HG03064 (cell line): ENCODE data around the gene ZC3H10.
"Not testable (repeated sequence)": the region's sequence is repeated elsewhere in the genome, so short reads cannot be mapped to it uniquely, and the experiment has no call there.

Experiments
- ATAC-seq: cut with Tn5 transposase; IDR thresholded peaks from one replicate; pipeline ENCODE4 v1.9.1; 2021; ENCODE audit warnings: low read depth; ENCODE audit not compliant: unreplicated experiment

Gene ZC3H10, protein sequence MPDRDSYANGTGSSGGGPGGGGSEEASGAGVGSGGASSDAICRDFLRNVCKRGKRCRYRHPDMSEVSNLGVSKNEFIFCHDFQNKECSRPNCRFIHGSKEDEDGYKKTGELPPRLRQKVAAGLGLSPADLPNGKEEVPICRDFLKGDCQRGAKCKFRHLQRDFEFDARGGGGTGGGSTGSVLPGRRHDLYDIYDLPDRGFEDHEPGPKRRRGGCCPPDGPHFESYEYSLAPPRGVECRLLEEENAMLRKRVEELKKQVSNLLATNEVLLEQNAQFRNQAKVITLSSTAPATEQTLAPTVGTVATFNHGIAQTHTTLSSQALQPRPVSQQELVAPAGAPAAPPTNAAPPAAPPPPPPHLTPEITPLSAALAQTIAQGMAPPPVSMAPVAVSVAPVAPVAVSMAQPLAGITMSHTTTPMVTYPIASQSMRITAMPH

DNA sequence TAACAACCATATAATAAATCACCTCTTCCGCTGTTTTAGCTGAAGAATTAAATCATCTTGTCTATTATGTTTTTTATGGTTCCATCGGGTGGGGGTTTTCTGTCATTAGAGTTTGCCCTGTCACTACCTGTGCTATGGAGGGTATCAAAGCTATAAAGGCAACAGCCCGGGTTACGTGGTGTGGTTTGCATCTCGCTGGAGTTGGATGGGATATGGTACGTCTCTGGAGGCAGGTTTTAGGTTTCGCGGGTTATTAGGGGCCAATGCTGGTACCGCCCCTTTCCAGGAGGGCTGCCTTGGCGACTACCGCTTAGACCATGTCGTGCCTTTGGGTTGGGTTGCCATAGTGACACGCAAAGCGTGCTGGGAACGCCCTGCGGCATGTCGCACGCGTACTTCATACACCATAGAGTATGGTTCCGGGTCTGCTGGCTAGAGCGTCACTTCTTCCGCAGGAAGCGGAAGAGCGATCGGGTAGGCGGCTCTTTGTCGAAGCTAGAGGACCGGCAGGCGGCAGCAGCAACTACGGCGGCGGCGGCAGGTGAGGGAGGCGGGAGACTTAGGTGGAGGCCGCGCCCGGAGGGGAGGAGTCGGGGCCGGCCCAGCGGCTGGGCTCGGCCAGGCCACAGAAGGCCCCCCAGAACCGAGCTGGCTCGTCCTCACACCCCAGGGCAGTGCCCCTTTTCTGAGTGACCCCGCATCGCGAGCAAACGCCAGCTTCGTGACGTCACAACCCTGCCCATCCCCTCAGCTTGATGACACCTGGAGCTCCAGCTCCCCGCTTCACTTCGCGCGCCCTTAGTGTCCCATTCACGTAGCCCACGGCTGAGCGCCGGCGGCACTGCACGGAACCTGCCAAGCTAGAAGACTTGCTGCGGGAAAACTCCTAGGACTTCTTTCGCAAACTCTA, at the start of gene ZC3H10:
ZC3H10 (plus strand) TSS at position 489 of the 910 bp plus-strand sequence. CDS start 2,297 bp downstream, outside the sequence.
- peak; percentile 75 for ATAC-seq

DNA sequence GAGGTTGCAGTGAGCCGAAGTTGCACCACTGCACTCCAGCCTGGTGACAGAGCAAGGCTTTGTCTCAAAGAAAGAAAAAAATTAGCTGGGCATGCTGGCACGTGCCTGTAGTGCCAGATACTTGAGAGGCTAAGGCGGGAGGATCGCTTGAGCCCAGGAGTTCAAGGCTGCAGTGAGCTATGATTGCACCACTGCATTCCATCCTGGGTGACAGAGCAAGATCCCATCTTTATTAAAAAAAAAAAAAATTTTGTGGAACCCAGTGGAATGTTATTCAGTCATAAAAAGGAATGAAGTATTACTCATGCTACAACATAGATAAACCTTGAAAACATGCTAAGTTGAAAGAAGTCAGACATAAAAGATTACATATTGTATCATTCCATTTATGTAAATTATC, 46.4 kb upstream of the ZC3H10 start:
- no peak for ATAC-seq

- no peak for ATAC-seq
Observed at GRCh38 chr12:56074396-56074795, 43.7 kb upstream of the ZC3H10 start.

DNA sequence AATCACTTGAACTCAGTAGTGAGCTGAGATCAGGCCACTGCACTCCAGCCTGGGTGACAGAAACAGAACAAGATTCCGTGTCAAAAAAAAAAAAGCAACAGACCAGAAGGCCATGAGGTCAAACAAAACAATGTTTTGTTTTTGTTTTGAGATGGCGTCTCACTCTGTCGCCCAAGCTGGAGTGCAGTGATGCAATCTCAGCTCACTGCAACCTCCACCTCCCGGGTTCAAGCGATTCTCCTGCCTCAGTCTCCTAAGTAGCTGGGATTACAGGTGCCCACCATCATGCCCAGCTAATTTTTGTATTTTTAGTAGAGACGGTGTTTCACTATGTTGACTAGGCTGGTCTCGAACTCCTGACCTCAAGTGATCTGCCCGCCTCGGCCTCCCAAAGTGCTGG, 40.1 kb upstream of the ZC3H10 start:
- ATAC-seq: not testable (repeated sequence)

DNA sequence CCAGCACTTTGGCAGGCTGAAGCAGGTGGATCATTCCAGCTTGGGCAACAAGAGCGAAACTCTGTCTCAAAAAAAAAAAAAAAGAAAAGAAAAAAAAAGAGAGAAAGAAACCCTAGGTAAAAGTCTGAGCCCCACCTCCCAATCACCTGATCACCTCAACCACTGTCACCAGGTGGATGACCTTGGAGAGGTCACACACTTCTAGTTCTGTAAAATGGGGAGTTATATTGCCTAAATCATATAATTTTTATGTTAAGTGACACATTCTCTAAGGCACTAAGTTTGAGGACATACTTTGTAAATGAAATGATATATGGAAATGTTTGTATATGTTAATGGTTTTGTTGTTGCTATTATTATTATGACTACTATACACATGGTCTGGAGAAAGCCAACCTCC, 39.6 kb upstream of the ZC3H10 start:
- ATAC-seq: no peak

DNA sequence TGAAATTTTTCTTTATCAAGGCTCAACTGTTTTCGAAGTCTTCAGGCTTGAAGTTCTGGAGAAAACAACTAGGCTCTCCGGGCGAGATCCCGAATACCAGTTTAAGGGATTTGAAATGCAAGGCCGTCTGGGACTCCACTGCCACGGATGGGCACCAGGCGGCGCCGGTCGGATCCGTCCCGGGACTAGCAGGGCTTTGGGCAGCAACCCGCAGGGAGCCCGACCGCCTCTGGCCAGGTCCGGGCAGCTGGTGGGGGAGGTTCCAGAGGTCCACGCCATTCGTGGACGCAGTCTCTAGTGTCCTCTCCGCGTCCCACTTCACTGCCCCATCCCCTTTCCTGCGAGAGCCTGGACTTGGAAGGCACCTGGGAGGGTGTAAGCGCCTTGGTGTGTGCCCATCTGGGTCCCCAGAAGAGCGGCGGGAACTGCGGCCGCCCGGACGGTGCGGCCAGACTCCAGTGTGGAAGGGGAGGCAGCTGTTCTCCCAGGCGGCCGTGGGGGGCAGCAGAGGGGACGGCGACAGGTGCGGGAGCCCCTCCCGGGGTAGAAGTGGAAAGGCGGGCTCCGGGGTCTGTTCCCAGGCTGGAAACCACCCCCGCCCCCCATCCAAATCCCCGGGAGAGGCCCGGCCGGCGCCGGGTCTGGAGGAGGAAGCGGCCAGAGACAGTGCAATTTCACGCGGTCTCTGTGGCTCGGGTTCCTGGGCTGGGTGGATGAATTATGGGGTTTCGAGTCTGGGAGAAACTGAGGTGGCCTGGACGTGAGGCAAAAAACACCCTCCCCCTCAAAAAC, 38.9 kb upstream of the ZC3H10 start:
- ATAC-seq: no peak

DNA sequence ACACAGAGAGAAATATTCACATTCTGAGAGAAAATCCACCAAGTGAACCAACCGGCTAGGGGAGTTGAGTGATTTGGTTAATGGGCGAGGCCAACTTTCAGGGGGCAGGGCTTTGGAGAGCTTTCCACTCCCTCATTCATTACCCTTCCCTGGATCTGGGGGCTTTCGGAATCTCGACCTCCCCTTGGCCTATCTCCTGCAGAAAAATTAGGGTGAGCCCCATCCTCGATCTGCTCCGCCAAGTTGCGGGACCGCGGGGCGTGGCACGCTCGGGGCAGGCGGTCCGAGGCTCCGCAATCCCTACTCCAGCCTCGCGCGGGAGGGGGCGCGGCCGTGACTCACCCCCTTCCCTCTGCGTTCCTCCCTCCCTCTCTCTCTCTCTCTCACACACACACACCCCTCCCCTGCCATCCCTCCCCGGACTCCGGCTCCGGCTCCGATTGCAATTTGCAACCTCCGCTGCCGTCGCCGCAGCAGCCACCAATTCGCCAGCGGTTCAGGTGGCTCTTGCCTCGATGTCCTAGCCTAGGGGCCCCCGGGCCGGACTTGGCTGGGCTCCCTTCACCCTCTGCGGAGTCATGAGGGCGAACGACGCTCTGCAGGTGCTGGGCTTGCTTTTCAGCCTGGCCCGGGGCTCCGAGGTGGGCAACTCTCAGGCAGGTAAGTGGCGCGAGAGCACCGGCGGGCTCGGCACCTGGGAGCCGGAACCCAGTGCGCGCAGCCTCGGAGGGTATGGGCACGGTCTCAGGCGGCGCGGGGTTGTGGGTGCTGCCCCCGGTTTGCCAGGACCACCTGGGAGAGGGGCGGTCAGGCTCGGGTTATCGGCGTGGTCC, 38.1 kb upstream of the ZC3H10 start, which contains the start of gene ERBB3:
ERBB3 (plus strand) TSS at position 443 of the 833 bp plus-strand sequence; CDS start at position 579, 136 bp downstream.
- ATAC-seq: no peak

DNA sequence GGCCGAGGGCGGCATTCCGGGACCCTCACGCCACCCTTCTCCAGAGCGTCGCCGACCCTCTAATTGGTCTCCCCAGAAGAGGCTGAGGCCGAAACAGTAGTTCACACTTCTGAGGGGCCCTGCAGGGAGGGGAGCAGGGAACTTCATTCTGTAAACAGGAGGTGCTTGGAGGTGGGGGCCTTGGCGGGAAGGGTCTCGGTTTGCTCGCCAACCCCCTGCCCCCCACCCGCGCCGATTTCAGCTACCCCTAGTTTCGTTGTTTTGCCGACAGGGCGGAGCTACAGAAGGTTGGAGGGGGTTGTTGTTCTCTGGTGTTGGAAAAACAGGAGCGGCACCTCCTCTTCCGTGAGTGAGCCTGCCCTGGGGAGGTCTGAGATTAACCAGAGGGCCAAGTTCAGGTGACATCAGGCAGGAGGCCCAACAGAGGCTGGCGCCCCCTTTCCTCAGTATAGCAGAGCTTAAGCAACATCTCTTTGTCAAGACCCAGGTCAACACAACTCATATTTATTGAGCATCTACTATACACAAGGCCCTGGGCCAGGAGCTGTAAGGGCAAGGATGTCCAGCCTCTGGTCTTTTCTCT, 37.4 kb upstream of the ZC3H10 start:
- no peak for ATAC-seq

- ATAC-seq: no peak
Observed at GRCh38 chr12:56081393-56082347, 36.4 kb upstream of the ZC3H10 start.

DNA sequence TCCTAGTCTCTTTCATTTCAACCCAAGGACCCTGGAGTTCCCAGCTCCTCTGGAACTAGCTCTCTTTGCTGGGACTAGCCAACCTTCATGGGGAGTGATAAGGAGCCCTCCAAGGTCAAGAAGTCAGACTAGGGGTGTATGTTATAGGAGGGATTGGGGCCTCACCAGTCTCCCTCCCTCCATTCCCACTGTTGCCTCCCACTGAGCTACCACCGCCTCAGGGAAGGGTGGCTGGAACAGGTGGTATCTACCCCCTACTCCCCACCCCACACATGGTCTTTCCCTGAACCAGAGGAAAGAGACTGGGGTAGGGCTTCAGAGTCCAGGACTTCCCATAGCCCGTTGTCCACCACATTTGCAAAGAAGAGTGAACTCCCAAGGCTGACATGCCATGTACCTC, 35.7 kb upstream of the ZC3H10 start:
- no peak for ATAC-seq

- ATAC-seq: no peak
Observed at GRCh38 chr12:56082967-56083366, 35.1 kb upstream of the ZC3H10 start.

- no peak for ATAC-seq
Observed at GRCh38 chr12:56084958-56085543, 33.0 kb upstream of the ZC3H10 start.

DNA sequence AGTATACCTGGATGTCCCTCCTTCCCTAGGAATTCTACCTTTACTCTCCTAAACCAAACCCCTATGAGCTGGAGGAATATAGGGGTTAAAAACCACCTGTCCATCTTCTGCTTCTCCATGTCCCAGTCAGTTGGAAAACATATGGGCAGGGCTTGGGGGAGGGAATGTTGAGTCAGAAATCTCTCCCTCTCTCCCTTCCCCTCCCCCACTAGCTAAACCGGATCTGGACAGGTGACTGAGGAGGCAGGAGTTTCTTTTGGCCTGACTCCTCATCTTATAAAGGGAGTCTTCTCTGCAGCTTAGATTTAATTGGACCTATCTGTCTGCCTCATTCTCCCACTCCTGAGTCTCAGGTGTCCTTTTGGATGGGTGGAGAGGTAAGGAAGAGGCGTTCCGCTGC, 32.0 kb upstream of the ZC3H10 start:
- no peak for ATAC-seq

- ATAC-seq: no peak
Observed at GRCh38 chr12:56086608-56087007, 31.5 kb upstream of the ZC3H10 start.

DNA sequence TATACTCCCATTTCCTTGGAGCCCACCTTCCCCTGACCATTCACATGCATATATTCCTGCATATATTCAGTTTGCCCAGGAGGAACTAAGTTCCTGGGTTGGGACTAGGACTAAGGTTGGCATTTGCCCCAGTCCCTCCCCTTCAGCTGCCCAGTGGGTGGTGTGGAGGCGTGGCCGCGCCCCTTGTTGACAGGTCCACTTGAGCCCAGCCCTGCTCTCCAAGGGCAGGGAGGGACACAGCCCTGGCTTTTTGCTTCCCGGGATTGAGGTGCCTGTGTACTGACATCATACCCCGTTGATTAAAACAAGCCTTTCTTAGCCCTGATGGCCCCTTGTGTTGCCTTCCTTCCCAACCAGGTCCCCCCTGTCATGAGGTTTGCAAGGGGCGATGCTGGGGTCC, 30.8 kb upstream of the ZC3H10 start:
- no peak for ATAC-seq

DNA sequence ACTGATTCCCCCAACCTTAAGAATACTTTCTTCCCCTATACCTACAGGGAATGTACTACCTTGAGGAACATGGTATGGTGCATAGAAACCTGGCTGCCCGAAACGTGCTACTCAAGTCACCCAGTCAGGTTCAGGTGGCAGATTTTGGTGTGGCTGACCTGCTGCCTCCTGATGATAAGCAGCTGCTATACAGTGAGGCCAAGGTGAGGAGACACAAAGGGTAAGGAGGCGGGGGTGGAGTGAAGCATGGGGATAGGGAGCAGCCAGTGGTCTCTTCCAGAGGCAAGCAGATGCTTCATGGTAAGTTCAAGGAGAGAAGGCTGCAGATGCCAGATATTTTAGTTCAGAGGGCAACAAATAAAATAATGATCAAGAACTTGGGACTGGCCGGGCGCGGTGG, 20.3 kb upstream of the ZC3H10 start:
- no peak for ATAC-seq

GRCh38 chr12:56098592-56098991, 19.5 kb upstream of the ZC3H10 start:
- no peak for ATAC-seq

DNA sequence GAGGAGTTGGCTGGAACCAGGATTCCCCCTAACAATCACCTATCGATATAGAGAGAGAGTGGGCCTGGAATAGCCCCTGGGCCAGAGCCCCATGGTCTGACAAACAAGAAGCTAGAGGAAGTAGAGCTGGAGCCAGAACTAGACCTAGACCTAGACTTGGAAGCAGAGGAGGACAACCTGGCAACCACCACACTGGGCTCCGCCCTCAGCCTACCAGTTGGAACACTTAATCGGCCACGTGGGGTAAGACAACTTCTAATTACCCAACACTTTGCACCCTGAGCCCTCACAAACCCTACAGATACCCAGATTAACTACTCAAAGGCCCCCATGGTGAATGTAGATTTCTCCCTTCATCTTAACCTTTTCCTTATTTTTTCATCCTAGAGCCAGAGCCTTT, 18.3 kb upstream of the ZC3H10 start:
- ATAC-seq: no peak
